ENCODE results near the gene C6. TPM values are rescaled to one million over a fixed set of nuclear protein-coding genes. Genes with fewer than 3 reads are reported as not detected.

C6 gene
- total and polyA plus RNA-seq, 2 of the 8 experiments (the other 6 are each of a cell fraction or from before 2014, with no cell fraction given): not detected

DNA sequence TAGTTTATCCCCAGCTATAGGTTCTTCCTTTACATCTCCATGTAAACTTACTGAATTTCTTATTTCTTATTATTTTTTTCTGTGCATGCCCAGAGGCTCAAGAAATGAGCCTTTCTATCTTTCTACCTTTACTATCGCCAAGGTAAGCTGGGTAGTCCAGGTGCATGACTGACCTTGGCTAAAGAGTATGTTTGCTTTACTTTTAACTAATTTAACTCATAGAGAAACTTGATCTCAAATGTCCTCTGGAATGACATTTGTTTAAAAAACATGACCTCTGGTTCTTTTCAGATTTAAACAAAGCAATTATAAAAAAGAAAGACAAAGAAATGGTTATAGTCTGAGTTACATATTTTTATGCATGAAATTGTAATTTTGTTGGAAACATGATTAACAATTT, 397 bp downstream of the C6 start:
- Histone ChIP-seq H2BK5ac (ENCODE audit: low read depth, low read length) (no peak overlapping the region), H3K56ac (replicated peaks; ENCODE audit: insufficient read length, low read depth, low read length) (no peak overlapping the region), H3K79me2 (ENCODE audit: control insufficient read depth in 1 of 2, insufficient read depth in 2 of 2, low read length in 2 of 2) (no peaks in the 10 kb centered on the region)

More for the DNA sequence above, 397 bp downstream of the C6 start:
- DNase-seq (ENCODE audit: low read depth in 1 of 2, low spot score in 2 of 2): no peak
- no peak overlapping the region for H4K91ac ChIP-seq (replicated peaks; ENCODE audit: insufficient read length, low read length)
- no peaks in the 10 kb centered on the region for H3K4me1 ChIP-seq (replicated peaks in 1 of 4; ENCODE audit: control insufficient read depth in 3 of 4, insufficient read depth in 4 of 4, low read length in 3 of 4)
- ChIA-PET POLR2A (ENCODE audit: partially characterized antibody) (no interaction called here), CTCF (ENCODE audit: partially characterized antibody) (interaction anchor here (2.1 to 2.3 kb wide), 2 partner anchors 9 to 308 kb away, joined by 6 read pairs; no protein-coding TSS in a partner anchor)
- no peaks in the 10 kb centered on the region for H3K79me1 ChIP-seq (ENCODE audit: low read depth, low read length)
- no peak overlapping the region for H2BK12ac ChIP-seq (ENCODE audit: low read depth, low read length)
- H2BK15ac ChIP-seq (ENCODE audit: low read length): no peak overlapping the region
- no peak overlapping the region for H3K4me3 ChIP-seq (ENCODE audit: extremely low read depth in 1 of 4, insufficient read depth in 2 of 4, low read depth in 3 of 4, low read length in 4 of 4)
- H4K5ac ChIP-seq (ENCODE audit: insufficient read length, low read depth, low read length): no peak overlapping the region
- no peak overlapping the region for H2AK5ac ChIP-seq (ENCODE audit: low read depth, low read length)
- H4K8ac ChIP-seq (ENCODE audit: extremely low read depth, insufficient read depth, low read length): no peak overlapping the region
- no peak overlapping the region for H3K23ac ChIP-seq (ENCODE audit: insufficient read length)
- no peak overlapping the region for H2BK20ac ChIP-seq (ENCODE audit: low read length)
- H3K9ac ChIP-seq (replicated peaks in 1 of 4; ENCODE audit: extremely low read depth in 1 of 4, low read depth in 3 of 4, low read length in 3 of 4): no peak overlapping the region
- TF ChIP-seq KDM5A (IDR thresholded peaks at IDR 0.05; ENCODE audit: low read length): no peak
- TF ChIP-seq CHD2 (IDR thresholded peaks at IDR 0.05; ENCODE audit: low read length): no peak
- no peak for TF ChIP-seq ZNF274 (IDR thresholded peaks at IDR 0.05; ENCODE audit: borderline replicate concordance, extremely low read depth, low read length)
- no peak for TF ChIP-seq GTF2F1 (IDR thresholded peaks at IDR 0.05; ENCODE audit: borderline replicate concordance, low read depth, low read length)
- no peak for TF ChIP-seq HDAC2 (IDR thresholded peaks at IDR 0.05; ENCODE audit: borderline replicate concordance in 1 of 2, low read depth in 2 of 2, low read length in 2 of 2)
- no peak for TF ChIP-seq SP4 (IDR thresholded peaks at IDR 0.05; ENCODE audit: low read length)
- H2BK120ac ChIP-seq (replicated peaks; ENCODE audit: low read depth, low read length): no peak overlapping the region
- H3K36me3 ChIP-seq (ENCODE audit: control insufficient read depth in 2 of 4, insufficient read depth in 4 of 4, low read length in 3 of 4): no peaks in the 10 kb centered on the region
- no peaks in the 10 kb centered on the region for H3K27me3 ChIP-seq (replicated peaks in 1 of 4; ENCODE audit: control insufficient read depth in 3 of 4, extremely low read depth in 1 of 4, insufficient read depth in 3 of 4, low read length in 3 of 4)
- no peak overlapping the region for H2AFZ ChIP-seq (ENCODE audit: low read length)
- H3K23me2 ChIP-seq (ENCODE audit: low read depth, low read length): no peaks in the 10 kb centered on the region
- no peak for FAIRE-seq
- H3K27ac ChIP-seq (ENCODE audit: low read depth, low read length): no peak overlapping the region
- H3K4me2 ChIP-seq (ENCODE audit: insufficient read depth in 1 of 2, low read depth in 2 of 2, low read length in 2 of 2): no peak overlapping the region
- no peaks in the 10 kb centered on the region for H4K20me1 ChIP-seq (replicated peaks in 1 of 2; ENCODE audit: control insufficient read depth in 1 of 2, insufficient read depth in 2 of 2, low read length in 2 of 2)
- no peak overlapping the region for H3K14ac ChIP-seq (ENCODE audit: insufficient read length)
- H3K9me3 ChIP-seq (ENCODE audit: insufficient read depth in 2 of 2, low read depth in 1 of 2, low read length in 1 of 2): no peaks in the 10 kb centered on the region
- no peak overlapping the region for H3K4ac ChIP-seq (replicated peaks; ENCODE audit: insufficient read length, low read depth, low read length)
- no peak overlapping the region for H3K18ac ChIP-seq (ENCODE audit: extremely low read depth, low read length)
- WGBS, 2 experiments (ENCODE audit: extremely low coverage in 1 of 2, insufficient coverage in 1 of 2, insufficient read length in 1 of 2, insufficient replicate concordance in 2 of 2, low coverage in 1 of 2, low lambda C conversion rate in 2 of 2, missing lambda C conversion rate in 1 of 2): 90% methylated on average over 1 of the region's 1 CpG; no CpG with 5 or more reads in 1 of the 2 experiments

Measured in H1 (cell line).